ENCODE data around the gene KMT2C. TPM values are rescaled to one million over a fixed set of nuclear protein-coding genes. Genes with fewer than 3 reads are reported as not detected.
A peak's percentile ranks its signal among the peaks of the same experiment; 100 is the strongest.

KMT2C gene
- total RNA-seq (2014; rRNA removed; shearing (Covaris generic)) (14.2 and 14.3 TPM in 2 replicates), polyA plus RNA-seq (2016; fragmentation: Nextera tagmentation; extraction: Ambion mirVana) (7.2 and 8.3 TPM in 2 replicates)

DNA sequence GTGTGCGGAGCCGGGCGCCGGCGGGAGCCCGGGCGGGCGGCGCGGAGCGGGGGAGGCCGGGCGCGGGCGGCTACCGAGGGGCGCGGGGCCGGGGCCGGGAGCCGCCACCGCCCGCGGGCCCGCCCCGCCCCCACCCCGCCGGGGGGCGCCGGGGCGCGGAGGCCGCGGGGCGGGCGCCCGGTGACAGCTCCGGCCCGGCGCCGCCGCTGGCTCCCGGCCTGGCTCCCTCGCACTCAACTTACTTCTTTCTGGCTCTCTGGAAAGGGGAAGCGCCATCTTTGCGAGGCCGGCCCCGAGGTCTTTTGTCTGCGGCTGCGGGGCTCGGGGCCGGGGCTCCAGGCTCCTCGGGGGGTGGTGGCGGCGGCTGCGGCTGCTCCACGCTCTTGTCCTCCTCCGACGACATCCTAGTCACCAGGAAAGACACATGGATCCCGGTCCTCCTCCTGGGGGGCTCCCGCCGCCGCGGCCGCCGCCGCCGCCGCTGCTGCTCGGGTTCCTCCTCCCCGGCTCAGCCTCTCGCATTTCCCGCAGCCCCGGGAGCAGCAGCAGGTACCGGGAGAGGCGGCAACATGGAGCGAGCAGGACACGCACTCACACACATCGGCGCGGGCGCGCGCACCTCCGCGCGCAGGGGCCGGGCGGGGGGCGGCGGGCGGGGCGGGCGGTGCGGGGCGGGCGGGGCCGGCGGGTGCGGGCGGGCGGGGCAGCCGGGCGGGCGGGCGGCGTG lies at the start of gene KMT2C:
TSS of gene KMT2C (minus strand) at position 620 of the 727 bp plus-strand sequence. CDS start at position 403, 217 bp downstream.
- no peak for TF ChIP-seq EZH2 (IDR thresholded peaks at IDR 0.05; ENCODE audit: insufficient read depth, poor library complexity, severe bottlenecking)
- no peak for TF ChIP-seq EZH2phosphoT487 (IDR thresholded peaks at IDR 0.05; ENCODE audit: insufficient read depth, low read depth)
- peaks cover 30% of the 10 kb centered on the region for H3K4me1 ChIP-seq (ENCODE audit: insufficient read depth)
- peak within 1 kb of the TSS; percentile 95 for H3K4me3 ChIP-seq
- peak within 1 kb of the TSS; percentile 96 for H3K9ac ChIP-seq
- in situ Hi-C loops (cut with MboI), result no loop called here
- H3K36me3 ChIP-seq (ENCODE audit: low read depth), result no peaks in the 10 kb centered on the region
- peaks cover 45% of the 10 kb centered on the region for H3K79me2 ChIP-seq (ENCODE audit: insufficient read depth)
- no peaks in the 10 kb centered on the region for H3K9me3 ChIP-seq (ENCODE audit: low read depth)
- H4K20me1 ChIP-seq (ENCODE audit: insufficient read depth), result no peaks in the 10 kb centered on the region
- WGBS, 2 experiments (ENCODE audit: low coverage in 1 of 2, low lambda C conversion rate in 2 of 2, missing lambda C conversion rate in 2 of 2), result 0 to 1% methylated on average over 1 to 48 of the region's 107 CpGs
- H3K4me2 ChIP-seq (ENCODE audit: unreplicated experiment), result peak within 1 kb of the TSS; percentile 96
- peaks cover 50% of the 10 kb centered on the region for H3F3A ChIP-seq (ENCODE audit: insufficient read depth)
- peak; percentile 71 for DNase-seq
- H3K27me3 ChIP-seq (replicated peaks; ENCODE audit: insufficient read depth), result no peaks in the 10 kb centered on the region
- peak within 1 kb of the TSS; percentile 92 for H2AFZ ChIP-seq
- peak within 1 kb of the TSS; percentile 92 for H3K27ac ChIP-seq
- no peaks in the 10 kb centered on the region for H3K9me2 ChIP-seq (ENCODE audit: insufficient read depth)

DNA sequence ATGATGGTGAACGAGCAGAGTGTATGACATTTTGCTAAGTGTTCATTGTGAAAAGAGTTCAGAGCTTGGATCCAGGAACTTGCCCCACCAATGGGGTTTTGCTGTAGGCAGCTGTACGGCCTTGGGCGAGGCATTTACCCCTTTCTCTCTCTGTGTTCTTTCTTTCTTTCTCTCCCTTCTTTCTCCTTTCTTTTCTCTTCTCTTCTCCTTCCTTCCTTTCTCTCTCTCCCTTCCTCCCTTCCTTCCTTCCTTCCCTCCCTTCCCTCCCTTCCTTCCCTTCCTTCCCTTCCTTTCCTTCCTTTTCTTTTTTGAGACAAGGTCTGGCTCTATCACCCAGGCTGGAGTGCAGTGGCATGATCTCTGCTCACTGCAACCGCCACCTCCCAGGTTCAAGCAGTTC lies 45.3 kb upstream of the KMT2C start:
- Histone ChIP-seq H4K20me1 (ENCODE audit: insufficient read depth) (no peaks in the 10 kb centered on the region), H3K9me2 (ENCODE audit: insufficient read depth) (no peaks in the 10 kb centered on the region), H3F3A (ENCODE audit: insufficient read depth) (no peaks in the 10 kb centered on the region), H3K36me3 (ENCODE audit: low read depth) (no peaks in the 10 kb centered on the region), H3K4me3 (no peak overlapping the region), H3K4me2 (ENCODE audit: unreplicated experiment) (no peak overlapping the region), H3K4me1 (ENCODE audit: insufficient read depth) (no peaks in the 10 kb centered on the region), H3K27ac (no peak overlapping the region), H3K27me3 (replicated peaks; ENCODE audit: insufficient read depth) (no peaks in the 10 kb centered on the region), H2AFZ (no peak overlapping the region), H3K9me3 (ENCODE audit: low read depth) (no peaks in the 10 kb centered on the region), H3K79me2 (ENCODE audit: insufficient read depth) (no peaks in the 10 kb centered on the region), H3K9ac (no peak overlapping the region)
- no peak for DNase-seq
- TF ChIP-seq EZH2phosphoT487 (IDR thresholded peaks at IDR 0.05; ENCODE audit: insufficient read depth, low read depth) (no peak), EZH2 (IDR thresholded peaks at IDR 0.05; ENCODE audit: insufficient read depth, poor library complexity, severe bottlenecking) (no peak)
- 73 to 85% methylated on average over 4 of the region's 4 CpGs for WGBS, 2 experiments (ENCODE audit: low coverage in 1 of 2, low lambda C conversion rate in 2 of 2, missing lambda C conversion rate in 2 of 2)
- in situ Hi-C loops (cut with MboI), result no loop called here

DNA sequence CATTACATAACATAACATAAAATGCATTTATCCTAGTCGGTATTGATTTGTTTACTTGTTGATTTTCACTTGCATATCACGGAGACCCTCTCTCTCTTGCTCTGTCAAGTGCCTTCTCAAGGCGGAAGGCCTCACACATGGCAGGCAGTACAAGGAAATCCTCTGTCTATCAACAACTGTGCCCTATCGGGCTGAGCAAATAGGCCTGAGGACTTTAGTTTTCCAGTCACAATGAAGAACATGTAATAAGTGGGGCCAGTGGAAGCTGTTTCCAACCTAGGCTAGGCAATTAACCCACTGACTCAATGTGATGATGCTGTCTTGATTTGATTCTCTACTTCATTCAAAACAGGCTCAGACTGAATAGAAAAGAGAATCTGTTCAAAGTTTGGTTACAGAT lies 44.9 kb upstream of the KMT2C start:
- Histone ChIP-seq H3K4me1 (ENCODE audit: insufficient read depth) (no peaks in the 10 kb centered on the region), H3K4me3 (no peak overlapping the region), H3K27ac (no peak overlapping the region), H3K9me2 (ENCODE audit: insufficient read depth) (no peaks in the 10 kb centered on the region), H4K20me1 (ENCODE audit: insufficient read depth) (no peaks in the 10 kb centered on the region), H3K9me3 (ENCODE audit: low read depth) (no peaks in the 10 kb centered on the region), H3K4me2 (ENCODE audit: unreplicated experiment) (no peak overlapping the region), H3K9ac (no peak overlapping the region), H3K36me3 (ENCODE audit: low read depth) (no peaks in the 10 kb centered on the region), H3F3A (ENCODE audit: insufficient read depth) (no peaks in the 10 kb centered on the region), H3K79me2 (ENCODE audit: insufficient read depth) (no peaks in the 10 kb centered on the region), H3K27me3 (replicated peaks; ENCODE audit: insufficient read depth) (no peaks in the 10 kb centered on the region), H2AFZ (no peak overlapping the region)
- in situ Hi-C loops (cut with MboI), result no loop called here
- DNase-seq, result no peak
- TF ChIP-seq EZH2 (IDR thresholded peaks at IDR 0.05; ENCODE audit: insufficient read depth, poor library complexity, severe bottlenecking), result no peak
- TF ChIP-seq EZH2phosphoT487 (IDR thresholded peaks at IDR 0.05; ENCODE audit: insufficient read depth, low read depth), result no peak
- 65 to 70% methylated on average over 4 of the region's 4 CpGs for WGBS, 2 experiments (ENCODE audit: low coverage in 1 of 2, low lambda C conversion rate in 2 of 2, missing lambda C conversion rate in 2 of 2)

DNA sequence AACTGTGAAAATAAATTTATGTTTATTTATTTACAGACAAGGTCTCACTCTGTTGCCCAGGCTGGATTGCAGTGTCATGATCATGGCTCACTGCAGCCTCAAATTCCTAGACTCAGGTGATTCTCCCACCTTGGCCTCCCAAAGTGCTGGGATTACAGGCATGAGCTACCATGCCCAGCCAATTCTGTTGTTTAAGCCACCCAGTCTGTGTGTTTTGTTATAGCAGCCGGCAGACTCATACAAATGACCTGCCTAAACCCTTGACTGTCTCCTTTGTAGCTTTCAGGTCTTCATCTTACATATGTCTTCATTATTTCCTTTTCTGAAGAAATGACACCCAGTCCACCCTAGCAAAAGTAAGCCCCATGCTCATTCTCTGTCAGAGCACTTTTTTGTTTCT lies 43.8 kb upstream of the KMT2C start:
- H3K9ac ChIP-seq, result no peak overlapping the region
- H2AFZ ChIP-seq, result no peak overlapping the region
- no peaks in the 10 kb centered on the region for H3F3A ChIP-seq (ENCODE audit: insufficient read depth)
- H3K4me3 ChIP-seq, result no peak overlapping the region
- H3K9me3 ChIP-seq (ENCODE audit: low read depth), result no peaks in the 10 kb centered on the region
- no peaks in the 10 kb centered on the region for H3K79me2 ChIP-seq (ENCODE audit: insufficient read depth)
- H3K4me1 ChIP-seq (ENCODE audit: insufficient read depth), result no peaks in the 10 kb centered on the region
- no peaks in the 10 kb centered on the region for H3K27me3 ChIP-seq (replicated peaks; ENCODE audit: insufficient read depth)
- H3K36me3 ChIP-seq (ENCODE audit: low read depth), result no peaks in the 10 kb centered on the region
- whole genome bisulfite sequencing, 2 experiments (ENCODE audit: low coverage in 1 of 2, low lambda C conversion rate in 2 of 2, missing lambda C conversion rate in 2 of 2), result 78 to 94% methylated on average over 1 of the region's 1 CpG
- H3K9me2 ChIP-seq (ENCODE audit: insufficient read depth), result no peaks in the 10 kb centered on the region
- H4K20me1 ChIP-seq (ENCODE audit: insufficient read depth), result no peaks in the 10 kb centered on the region
- TF ChIP-seq EZH2phosphoT487 (IDR thresholded peaks at IDR 0.05; ENCODE audit: insufficient read depth, low read depth), result no peak
- no peak for TF ChIP-seq EZH2 (IDR thresholded peaks at IDR 0.05; ENCODE audit: insufficient read depth, poor library complexity, severe bottlenecking)
- in situ Hi-C loops (cut with MboI), result no loop called here
- no peak overlapping the region for H3K4me2 ChIP-seq (ENCODE audit: unreplicated experiment)
- DNase-seq, result no peak
- no peak overlapping the region for H3K27ac ChIP-seq
